H1 (cell line): ENCODE results near the gene ULK3. TPM values are rescaled to one million over a fixed set of nuclear protein-coding genes. Genes with fewer than 3 reads are reported as not detected.

Experiments
- CTCF ChIA-PET: fragments of 300-600 bp; sonication (Branson Sonifier 250); formaldehyde crosslinking; loops from one replicate; lab custom pipeline; 2021; ENCODE audit not compliant: partially characterized antibody; lab: Charles Lee
- POLR2A ChIA-PET: fragments of 300-600 bp; sonication (Branson Sonifier 250); formaldehyde crosslinking; loops from one replicate; lab custom pipeline; 2021; ENCODE audit warnings: inconsistent platforms; ENCODE audit not compliant: partially characterized antibody; lab: Charles Lee
- DNase-seq, 2 experiments: peaks; one replicate each; pipeline versions ENCODE4 v3.0.0 to v3.0.0-alpha.2; 2010 to 2022; ENCODE audit warnings: low spot score in 2 of 2, low read depth in 1 of 2, mixed read lengths in 1 of 2
- FAIRE-seq: peaks from 2 replicates; lab custom pipeline; 2011; peaks lifted over from hg19 to GRCh38; lab: Jason Lieb, UNC
- H2AFZ ChIP-seq: 2 replicates; pipeline ENCODE4 v1.8.1; 2012; ENCODE audit warnings: low read length, inconsistent platforms
- H2AK5ac ChIP-seq: 2 replicates; pipeline ENCODE4 v1.6.1; 2013; ENCODE audit warnings: low read depth, low read length
- H2BK120ac ChIP-seq: replicated peaks from 2 replicates; pipeline ENCODE3; 2013; ENCODE audit warnings: low read depth, low read length, inconsistent platforms
- H2BK12ac ChIP-seq: 2 replicates; pipeline ENCODE4 v1.6.1; 2013; ENCODE audit warnings: low read depth, low read length
- H2BK15ac ChIP-seq: 2 replicates; pipeline ENCODE4 v1.6.1; 2013; ENCODE audit warnings: low read length
- H2BK20ac ChIP-seq: 2 replicates; pipeline ENCODE4 v1.6.1; 2013; ENCODE audit warnings: low read length
- H2BK5ac ChIP-seq: 2 replicates; pipeline ENCODE4 v1.6.1; 2013; ENCODE audit warnings: low read depth, low read length
- H3K14ac ChIP-seq: 2 replicates; pipeline ENCODE4 v1.6.1; 2013; ENCODE audit warnings: inconsistent platforms; ENCODE audit not compliant: insufficient read length
- H3K18ac ChIP-seq: 2 replicates; pipeline ENCODE4 v1.6.1; 2013; ENCODE audit warnings: low read length; ENCODE audit errors: extremely low read depth
- H3K23ac ChIP-seq: 2 replicates; pipeline ENCODE4 v1.6.1; 2013; ENCODE audit warnings: inconsistent platforms; ENCODE audit not compliant: insufficient read length
- H3K23me2 ChIP-seq: 2 replicates; pipeline ENCODE4 v1.6.1; 2013; ENCODE audit warnings: low read depth, low read length
- H3K27ac ChIP-seq: 2 replicates; pipeline ENCODE4 v1.6.1; 2011; ENCODE audit warnings: low read depth, low read length, inconsistent platforms
- H3K27me3 ChIP-seq, 4 experiments: replicated peaks in 1 of 4; 1 replicate in 1 of 4; 2 replicates in 3 of 4; pipeline versions ENCODE4 v1.6.1 to v1.8.1; 2011 to 2013; ENCODE audit warnings: low read length in 3 of 4, mild to moderate bottlenecking in 3 of 4, inconsistent platforms in 2 of 4, mixed read lengths in 2 of 4, moderate library complexity in 1 of 4; ENCODE audit not compliant: control insufficient read depth in 3 of 4, insufficient read depth in 3 of 4; ENCODE audit errors: extremely low read depth in 1 of 4
- H3K36me3 ChIP-seq, 4 experiments: 2 replicates each; pipeline versions ENCODE4 v1.6.1 to v1.8.1; 2011 to 2013; ENCODE audit warnings: mild to moderate bottlenecking in 4 of 4, low read length in 3 of 4, moderate library complexity in 2 of 4, control low read depth in 1 of 4, inconsistent platforms in 1 of 4; ENCODE audit not compliant: insufficient read depth in 4 of 4, control insufficient read depth in 2 of 4
- H3K4ac ChIP-seq: replicated peaks from 2 replicates; pipeline ENCODE3; 2013; ENCODE audit warnings: low read length, low read depth, mixed read lengths, inconsistent platforms; ENCODE audit not compliant: insufficient read length
- H3K4me1 ChIP-seq, 4 experiments: replicated peaks in 1 of 4; 1 replicate in 1 of 4; 2 replicates in 3 of 4; pipeline versions ENCODE4 v1.6.1 to v1.8.1; 2011 to 2013; ENCODE audit warnings: low read length in 3 of 4, inconsistent platforms in 2 of 4, mixed read lengths in 1 of 4; ENCODE audit not compliant: insufficient read depth in 4 of 4, control insufficient read depth in 3 of 4
- H3K4me2 ChIP-seq, 2 experiments: 2 replicates each; pipeline versions ENCODE4 v1.6.1 to v1.8.1; 2011 to 2013; ENCODE audit warnings: low read depth in 2 of 2, low read length in 2 of 2, control low read depth in 1 of 2, inconsistent platforms in 1 of 2, mild to moderate bottlenecking in 1 of 2; ENCODE audit not compliant: insufficient read depth in 1 of 2
- H3K4me3 ChIP-seq, 4 experiments: fragments of 200-600, 300-600 bp in 1 of 4; sonication (generic), shearing (Covaris generic), sonication (Bioruptor Twin) in 1 of 4; 2 replicates each; pipeline versions ENCODE4 v1.5.1 to v1.8.1; 2011 to 2016; ENCODE audit warnings: low read length in 4 of 4, low read depth in 3 of 4, control low read depth in 2 of 4, inconsistent platforms in 2 of 4, mild to moderate bottlenecking in 2 of 4, mixed read lengths in 1 of 4, moderate library complexity in 1 of 4; ENCODE audit not compliant: insufficient read depth in 2 of 4; ENCODE audit errors: extremely low read depth in 1 of 4
- H3K56ac ChIP-seq: replicated peaks from 2 replicates; pipeline ENCODE3; 2013; ENCODE audit warnings: low read depth, mild to moderate bottlenecking, mixed read lengths, low read length, inconsistent platforms; ENCODE audit not compliant: insufficient read length
- H3K79me1 ChIP-seq: 2 replicates; pipeline ENCODE4 v1.6.1; 2013; ENCODE audit warnings: low read depth, low read length, control low read depth
- H3K79me2 ChIP-seq, 2 experiments: 2 replicates each; pipeline versions ENCODE4 v1.6.1 to v1.8.1; 2012 to 2013; ENCODE audit warnings: low read length in 2 of 2, mild to moderate bottlenecking in 2 of 2, inconsistent platforms in 1 of 2; ENCODE audit not compliant: insufficient read depth in 2 of 2, control insufficient read depth in 1 of 2
- H3K9ac ChIP-seq, 4 experiments: replicated peaks in 1 of 4; 1 replicate in 1 of 4; 2 replicates in 3 of 4; pipeline versions ENCODE4 v1.6.1 to v1.8.1; 2011 to 2013; ENCODE audit warnings: low read depth in 3 of 4, low read length in 3 of 4, control low read depth in 2 of 4, mild to moderate bottlenecking in 2 of 4, moderate library complexity in 2 of 4, inconsistent platforms in 1 of 4; ENCODE audit errors: extremely low read depth in 1 of 4
- H3K9me3 ChIP-seq, 2 experiments: 2 replicates each; pipeline versions ENCODE4 v1.6.1 to v1.8.1; 2012 to 2013; ENCODE audit warnings: mild to moderate bottlenecking in 2 of 2, moderate library complexity in 2 of 2, control low read depth in 1 of 2, inconsistent platforms in 1 of 2, low read depth in 1 of 2, low read length in 1 of 2, mixed read lengths in 1 of 2; ENCODE audit not compliant: insufficient read depth in 2 of 2
- H4K20me1 ChIP-seq, 2 experiments: replicated peaks in 1 of 2; 2 replicates each; pipeline versions ENCODE3 to v1.8.1; 2011 to 2013; ENCODE audit warnings: inconsistent platforms in 2 of 2, low read length in 2 of 2, mild to moderate bottlenecking in 1 of 2; ENCODE audit not compliant: insufficient read depth in 2 of 2, control insufficient read depth in 1 of 2
- H4K5ac ChIP-seq: 2 replicates; pipeline ENCODE4 v1.6.1; 2013; ENCODE audit warnings: low read length, low read depth, mixed read lengths, inconsistent platforms; ENCODE audit not compliant: insufficient read length
- H4K8ac ChIP-seq: 2 replicates; pipeline ENCODE4 v1.8.0; 2013; ENCODE audit warnings: mild to moderate bottlenecking, moderate library complexity, low read length, inconsistent platforms; ENCODE audit not compliant: insufficient read depth; ENCODE audit errors: extremely low read depth
- H4K91ac ChIP-seq: replicated peaks from 2 replicates; pipeline ENCODE3; 2013; ENCODE audit warnings: low read length, mixed read lengths, inconsistent platforms; ENCODE audit not compliant: insufficient read length
- BCL11A ChIP-seq, 2 experiments: IDR thresholded peaks; one replicate each; pipeline ENCODE4 v1.6.1; 2011; ENCODE audit warnings: low read depth in 2 of 2, low read length in 2 of 2, mild to moderate bottlenecking in 2 of 2
- CBX8 ChIP-seq: fragments of 300-800, 300-1000 bp; sonication (generic); IDR thresholded peaks from 2 replicates; pipeline ENCODE4 v1.7.1; 2016; ENCODE audit warnings: low read depth, low read length, borderline replicate concordance
- KDM4A ChIP-seq: IDR thresholded peaks from one replicate; pipeline ENCODE4 v1.7.1; 2012; ENCODE audit warnings: low read depth, mild to moderate bottlenecking, moderate library complexity, low read length, inconsistent platforms; ENCODE audit not compliant: severe bottlenecking
- RNF2 ChIP-seq: fragments of 200-900, 300-1000 bp; sonication (generic); IDR thresholded peaks from 2 replicates; pipeline ENCODE4 v1.7.1; 2016; ENCODE audit warnings: borderline replicate concordance, low read depth, mild to moderate bottlenecking, antibody characterized with exemption, low read length; ENCODE audit not compliant: poor library complexity, severe bottlenecking; ENCODE audit errors: missing control alignments
- SIN3A ChIP-seq, 2 experiments: IDR thresholded peaks in 1 of 2; conservative IDR thresholded peaks in 1 of 2; 2 replicates each; pipeline ENCODE4 v1.6.1; 2011 to 2012; ENCODE audit warnings: low read length in 2 of 2, improper control_type of control experiment in 1 of 2, low read depth in 1 of 2, mild to moderate bottlenecking in 1 of 2
- SP1 ChIP-seq: IDR thresholded peaks from 2 replicates; pipeline ENCODE4 v1.6.1; 2011; ENCODE audit warnings: low read depth, low read length
- TAF7 ChIP-seq: optimal IDR thresholded peaks from 2 replicates; pipeline ENCODE3; 2011; ENCODE audit warnings: low read depth, mild to moderate bottlenecking, inconsistent platforms, low read length, moderate library complexity, borderline replicate concordance
- TBP ChIP-seq: IDR thresholded peaks from 2 replicates; pipeline ENCODE4 v1.6.1; 2011; ENCODE audit warnings: low read depth, low read length, improper control_type of control experiment
- WGBS, 2 experiments: shearing (Covaris generic) in 1 of 2; methylation state at CpG; one replicate each; pipeline versions ENCODE4 v1.1.6 to v1.1.7; 2013 to 2015; ENCODE audit warnings: low lambda C conversion rate in 2 of 2, mixed read lengths in 2 of 2, inconsistent platforms in 1 of 2, low coverage in 1 of 2, missing lambda C conversion rate in 1 of 2; ENCODE audit not compliant: insufficient replicate concordance in 2 of 2, insufficient coverage in 1 of 2, insufficient read length in 1 of 2; ENCODE audit errors: extremely low coverage in 1 of 2, missing lambda C conversion rate in 1 of 2; 5-methylcytosine and 5-hydroxymethylcytosine counted together
- polyA plus RNA-seq, 7 experiments: library from polyadenylated mRNA; depleted of rRNA in 3 of 7; stranded (reverse) in 5 of 7; unstranded in 2 of 7; fragments of >200 nt in 5 of 7; fragments of 200-250 nt in 2 of 7; gene quantifications; 1 replicate in 5 of 7; 2 replicates in 1 of 7; 4 replicates in 1 of 7; pipeline versions ENCODE4 v1.2.1 to v1.2.3, GENCODE V29; 2011 to 2013; ENCODE audit warnings: missing spikeins in 2 of 7, mixed read lengths in 2 of 7
- total RNA-seq: library from RNA; stranded (reverse); fragmentation: NEBNext Ultra II Directional; extraction: Animal tissue kit (Norgen Biotek cat#: 25700); gene quantifications from 2 replicates; pipeline ENCODE4 v1.2.1, GENCODE V29; 2021
- TF ChIP-seq, protein P1 (sequence below): IDR thresholded peaks from 2 replicates; pipeline ENCODE4 v1.6.1; 2012; ENCODE audit warnings: low read length, inconsistent platforms
- TF ChIP-seq, protein P2 (sequence below): IDR thresholded peaks from 2 replicates; pipeline ENCODE4 v1.6.1; 2011; ENCODE audit warnings: low read depth, mild to moderate bottlenecking, low read length; ENCODE audit not compliant: insufficient read depth

Gene ULK3
- total and polyA plus RNA-seq, 2 of the 8 experiments (the other 6 are each of a cell fraction or from before 2014, with no cell fraction given), result 27.1 to 34.4 TPM

DNA sequence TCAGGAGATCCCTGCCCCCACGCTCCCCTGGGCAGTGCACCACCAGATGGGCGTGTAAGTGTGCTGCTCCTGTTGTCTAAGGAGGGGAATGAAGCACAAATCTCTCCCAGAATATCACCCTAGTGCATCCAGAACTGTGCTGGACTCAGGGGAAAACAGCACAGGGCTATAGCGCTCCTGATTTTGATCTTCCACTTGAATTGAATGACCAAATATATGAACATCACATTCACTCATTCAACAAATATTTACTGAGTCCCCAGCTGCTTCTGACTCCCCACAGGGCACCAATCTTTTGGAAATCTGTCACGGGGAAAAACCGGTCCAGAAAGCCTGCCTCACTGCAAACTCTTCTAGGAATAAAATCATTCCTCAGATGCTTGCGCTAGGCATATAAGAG, 14.1 kb downstream of the ULK3 start:
- no peak overlapping the region for H3K23ac ChIP-seq
- H2AFZ ChIP-seq, result no peak overlapping the region
- CTCF ChIA-PET, result interaction anchor here (0.7 to 15.7 kb wide), 9 partner anchors 10 to 73 kb away, joined by 3 to 135 read pairs (median 8); no protein-coding TSS in a partner anchor
- no peak overlapping the region for H4K8ac ChIP-seq
- no peaks in the 10 kb centered on the region for H3K79me2 ChIP-seq
- H2AK5ac ChIP-seq, result no peak overlapping the region
- H3K27ac ChIP-seq, result no peak overlapping the region
- no peaks in the 10 kb centered on the region for H3K36me3 ChIP-seq
- H2BK20ac ChIP-seq, result no peak overlapping the region
- H3K4me3 ChIP-seq, result no peak overlapping the region
- FAIRE-seq, result no peak
- no peak overlapping the region for H3K9ac ChIP-seq
- peaks cover 0 to 7% (median 4%) of the 10 kb centered on the region in 4 experiments; a peak in 4 of 7 replicates for H3K4me1 ChIP-seq
- H3K27me3 ChIP-seq, result peaks cover 4 to 44% (median 29%) of the 10 kb centered on the region in 4 experiments
- 0 out of 2 replicates have a peak, but pooled peaks cover 3% of the 10 kb centered on the region for H3K23me2 ChIP-seq
- 83% methylated on average over 6 of the region's 6 CpGs; no CpG with 5 or more reads in 1 of the 2 experiments for WGBS, 2 experiments
- H2BK5ac ChIP-seq, result no peak overlapping the region
- H3K79me1 ChIP-seq, result no peaks in the 10 kb centered on the region
- no peak overlapping the region for H4K5ac ChIP-seq
- no peak overlapping the region for H3K4ac ChIP-seq
- no peak overlapping the region for H3K18ac ChIP-seq
- H4K20me1 ChIP-seq, result peaks cover 0 to 2% of the 10 kb centered on the region in 2 experiments
- H2BK12ac ChIP-seq, result no peak overlapping the region
- H3K14ac ChIP-seq, result no peak overlapping the region
- H3K9me3 ChIP-seq, result no peaks in the 10 kb centered on the region
- POLR2A ChIA-PET, result interaction anchor here (0.6 to 2.9 kb wide), 3 partner anchors 13 to 288 kb away, joined by 3 to 8 read pairs (median 4); partner anchors contain the start of gene ARID3B
- H2BK15ac ChIP-seq, result no peak overlapping the region
- H3K4me2 ChIP-seq, result no peak overlapping the region
- H2BK120ac ChIP-seq, result no peak overlapping the region
- no peak overlapping the region for H4K91ac ChIP-seq
- H3K56ac ChIP-seq, result no peak overlapping the region
- no peak for DNase-seq
- TF ChIP-seq CBX8, result no peak
- TF ChIP-seq SP1, result no peak
- no peak for TF ChIP-seq TBP
- no peak for TF ChIP-seq BCL11A (IDR thresholded peaks at IDR 0.05; ENCODE audit: low read depth in 2 of 2, low read length in 2 of 2)
- TF ChIP-seq, protein P1, sequence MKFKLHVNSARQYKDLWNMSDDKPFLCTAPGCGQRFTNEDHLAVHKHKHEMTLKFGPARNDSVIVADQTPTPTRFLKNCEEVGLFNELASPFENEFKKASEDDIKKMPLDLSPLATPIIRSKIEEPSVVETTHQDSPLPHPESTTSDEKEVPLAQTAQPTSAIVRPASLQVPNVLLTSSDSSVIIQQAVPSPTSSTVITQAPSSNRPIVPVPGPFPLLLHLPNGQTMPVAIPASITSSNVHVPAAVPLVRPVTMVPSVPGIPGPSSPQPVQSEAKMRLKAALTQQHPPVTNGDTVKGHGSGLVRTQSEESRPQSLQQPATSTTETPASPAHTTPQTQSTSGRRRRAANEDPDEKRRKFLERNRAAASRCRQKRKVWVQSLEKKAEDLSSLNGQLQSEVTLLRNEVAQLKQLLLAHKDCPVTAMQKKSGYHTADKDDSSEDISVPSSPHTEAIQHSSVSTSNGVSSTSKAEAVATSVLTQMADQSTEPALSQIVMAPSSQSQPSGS, result no peak
- no peak for TF ChIP-seq RNF2
- TF ChIP-seq KDM4A, result no peak
- TF ChIP-seq, protein P2, sequence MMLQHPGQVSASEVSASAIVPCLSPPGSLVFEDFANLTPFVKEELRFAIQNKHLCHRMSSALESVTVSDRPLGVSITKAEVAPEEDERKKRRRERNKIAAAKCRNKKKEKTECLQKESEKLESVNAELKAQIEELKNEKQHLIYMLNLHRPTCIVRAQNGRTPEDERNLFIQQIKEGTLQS, result no peak
- TF ChIP-seq SIN3A (conservative IDR thresholded peaks at IDR 0.05 in 1 of 2, IDR thresholded peaks at IDR 0.05 in 1 of 2; ENCODE audit: low read depth in 1 of 2, low read length in 2 of 2), result no peak
- no peak for TF ChIP-seq TAF7
